Brain microvascular endothelial cell (primary cell): ENCODE results near the gene CSNK1A1.

ENCODE experiments used
- DNase-seq: peaks from one replicate; pipeline ENCODE4 v3.0.0-alpha.2; 2020
- H3K27ac ChIP-seq: fragments of 250-450 bp; sonication (Bioruptor Pico); 2 replicates; pipeline ENCODE4 v1.5.1; 2020; ENCODE audit warnings: mild to moderate bottlenecking, moderate library complexity
- H3K27me3 ChIP-seq: fragments of 250-450 bp; sonication (Bioruptor Pico); replicated peaks from 2 replicates; pipeline ENCODE4 v1.5.1; 2020; ENCODE audit warnings: mild to moderate bottlenecking
- H3K36me3 ChIP-seq: fragments of 250-450 bp; sonication (Bioruptor Pico); replicated peaks from 2 replicates; pipeline ENCODE4 v1.5.1; 2020; ENCODE audit warnings: mild to moderate bottlenecking
- H3K4me3 ChIP-seq: 2 replicates; pipeline ENCODE4 v1.5.1; 2011; ENCODE audit warnings: low read depth, mild to moderate bottlenecking, control low read depth, low read length, moderate library complexity
- in situ Hi-C: cut with HindIII; loops from 2 replicates; pipeline ENCODE4 v1.10.0; 2017; ENCODE audit warnings: low sequenced_read_pairs, low pct_ligation_motif_present
- TF ChIP-seq, protein P1 (sequence below): IDR thresholded peaks from 2 replicates; pipeline ENCODE4 v1.5.1; 2011; ENCODE audit warnings: low read depth, mild to moderate bottlenecking, moderate library complexity, low read length, control low read depth, inconsistent platforms; ENCODE audit errors: missing control alignments

Gene CSNK1A1

DNA sequence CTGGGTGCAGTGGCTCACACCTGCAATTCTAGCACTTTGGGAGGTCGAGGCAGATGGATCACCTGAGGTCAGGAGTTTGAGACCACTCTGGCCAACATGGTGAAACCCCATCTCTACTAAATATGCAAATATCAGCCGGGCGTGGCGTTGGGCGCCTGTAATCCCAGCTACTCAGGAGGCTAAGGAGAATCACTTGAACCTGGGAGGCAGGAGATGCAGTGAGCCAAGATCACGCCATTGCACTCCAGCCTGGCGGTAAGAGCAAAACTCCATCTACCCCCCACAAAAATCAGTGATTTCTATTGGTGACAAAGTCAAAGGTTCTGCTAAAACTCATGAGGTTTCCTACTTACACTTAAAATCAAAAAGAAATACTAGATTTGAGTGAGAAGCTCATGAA is 18.8 kb downstream of the CSNK1A1 start:
- TF ChIP-seq, protein P1, sequence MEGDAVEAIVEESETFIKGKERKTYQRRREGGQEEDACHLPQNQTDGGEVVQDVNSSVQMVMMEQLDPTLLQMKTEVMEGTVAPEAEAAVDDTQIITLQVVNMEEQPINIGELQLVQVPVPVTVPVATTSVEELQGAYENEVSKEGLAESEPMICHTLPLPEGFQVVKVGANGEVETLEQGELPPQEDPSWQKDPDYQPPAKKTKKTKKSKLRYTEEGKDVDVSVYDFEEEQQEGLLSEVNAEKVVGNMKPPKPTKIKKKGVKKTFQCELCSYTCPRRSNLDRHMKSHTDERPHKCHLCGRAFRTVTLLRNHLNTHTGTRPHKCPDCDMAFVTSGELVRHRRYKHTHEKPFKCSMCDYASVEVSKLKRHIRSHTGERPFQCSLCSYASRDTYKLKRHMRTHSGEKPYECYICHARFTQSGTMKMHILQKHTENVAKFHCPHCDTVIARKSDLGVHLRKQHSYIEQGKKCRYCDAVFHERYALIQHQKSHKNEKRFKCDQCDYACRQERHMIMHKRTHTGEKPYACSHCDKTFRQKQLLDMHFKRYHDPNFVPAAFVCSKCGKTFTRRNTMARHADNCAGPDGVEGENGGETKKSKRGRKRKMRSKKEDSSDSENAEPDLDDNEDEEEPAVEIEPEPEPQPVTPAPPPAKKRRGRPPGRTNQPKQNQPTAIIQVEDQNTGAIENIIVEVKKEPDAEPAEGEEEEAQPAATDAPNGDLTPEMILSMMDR = no peak
- in situ Hi-C loops = no loop called here
- Histone ChIP-seq H3K27me3 (no peaks in the 10 kb centered on the region), H3K4me3 (no peak overlapping the region), H3K36me3 (peaks cover 24% of the 10 kb centered on the region), H3K27ac (no peak overlapping the region)
- no peak for DNase-seq

DNA sequence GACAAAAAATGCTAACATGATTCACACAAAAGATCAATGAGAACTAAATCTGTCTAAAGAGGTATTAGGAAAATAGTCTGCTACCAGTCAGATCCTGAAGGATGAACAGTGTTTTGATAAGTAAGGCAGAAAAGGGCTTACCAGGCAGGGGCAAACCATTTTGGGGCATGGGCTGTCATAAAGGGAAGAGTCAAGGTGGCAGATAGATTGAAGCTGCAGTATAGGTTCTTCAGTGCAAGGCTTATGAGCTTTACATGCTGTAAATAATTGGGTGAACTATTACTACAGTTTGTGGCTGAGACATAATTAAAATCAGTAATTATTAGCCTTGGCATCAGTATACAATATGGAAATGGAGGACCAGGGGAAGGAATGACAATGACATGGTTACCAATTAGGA is 21.8 kb downstream of the CSNK1A1 start:
- in situ Hi-C loops = no loop called here
- no peak overlapping the region for H3K27ac ChIP-seq
- H3K27me3 ChIP-seq = no peaks in the 10 kb centered on the region
- TF ChIP-seq, protein P1 = no peak
- peaks cover 10% of the 10 kb centered on the region for H3K36me3 ChIP-seq
- no peak for DNase-seq
- no peak overlapping the region for H3K4me3 ChIP-seq

DNA sequence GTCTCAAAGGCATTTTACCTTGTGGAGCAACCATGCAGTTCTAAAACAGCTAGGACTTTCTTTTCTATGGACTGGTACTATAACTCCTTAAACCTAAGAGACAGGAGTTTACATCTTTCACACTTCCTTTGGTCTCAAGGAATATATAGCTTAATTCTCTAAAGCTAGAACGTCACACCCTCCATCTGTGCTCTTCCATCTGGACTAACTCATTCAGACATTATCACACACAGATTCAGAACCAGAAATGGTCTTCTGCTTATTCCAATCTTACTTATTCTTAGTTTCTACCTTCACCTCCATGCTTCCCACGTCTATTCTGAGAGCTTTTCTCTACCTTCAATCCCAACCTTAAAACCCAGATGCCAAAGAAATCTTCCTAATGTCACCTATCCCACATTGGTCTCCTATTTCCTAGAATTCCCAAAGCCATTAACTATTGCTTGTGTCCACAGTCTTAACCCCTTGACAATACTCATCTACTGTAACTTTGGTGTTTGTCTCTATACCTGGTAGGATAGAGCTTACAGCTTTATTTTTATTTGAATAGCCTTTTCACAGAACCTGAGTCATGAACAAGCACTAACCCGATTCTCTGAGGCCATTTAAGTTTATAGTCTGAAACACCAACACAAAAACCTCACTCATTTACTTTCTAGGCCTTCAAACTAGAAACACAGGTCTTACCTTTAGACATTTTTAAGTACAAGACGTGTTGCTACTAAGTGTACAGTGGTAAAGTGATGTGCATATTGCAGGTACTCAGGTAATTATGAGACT is 22.8 kb downstream of the CSNK1A1 start:
- in situ Hi-C loops = no loop called here
- Histone ChIP-seq H3K4me3 (no peak overlapping the region), H3K27ac (no peak overlapping the region), H3K27me3 (no peaks in the 10 kb centered on the region), H3K36me3 (peaks cover 10% of the 10 kb centered on the region)
- no peak for DNase-seq
- TF ChIP-seq, protein P1 = no peak

- H3K36me3 ChIP-seq = peaks cover 16% of the 10 kb centered on the region
- in situ Hi-C loops = no loop called here
- no peak overlapping the region for H3K4me3 ChIP-seq
- no peak for DNase-seq
- no peak overlapping the region for H3K27ac ChIP-seq
- TF ChIP-seq, protein P1 = no peak
- H3K27me3 ChIP-seq = no peaks in the 10 kb centered on the region
Observed at GRCh38 chr5:149526845-149527590, 24.2 kb downstream of the CSNK1A1 start.

DNA sequence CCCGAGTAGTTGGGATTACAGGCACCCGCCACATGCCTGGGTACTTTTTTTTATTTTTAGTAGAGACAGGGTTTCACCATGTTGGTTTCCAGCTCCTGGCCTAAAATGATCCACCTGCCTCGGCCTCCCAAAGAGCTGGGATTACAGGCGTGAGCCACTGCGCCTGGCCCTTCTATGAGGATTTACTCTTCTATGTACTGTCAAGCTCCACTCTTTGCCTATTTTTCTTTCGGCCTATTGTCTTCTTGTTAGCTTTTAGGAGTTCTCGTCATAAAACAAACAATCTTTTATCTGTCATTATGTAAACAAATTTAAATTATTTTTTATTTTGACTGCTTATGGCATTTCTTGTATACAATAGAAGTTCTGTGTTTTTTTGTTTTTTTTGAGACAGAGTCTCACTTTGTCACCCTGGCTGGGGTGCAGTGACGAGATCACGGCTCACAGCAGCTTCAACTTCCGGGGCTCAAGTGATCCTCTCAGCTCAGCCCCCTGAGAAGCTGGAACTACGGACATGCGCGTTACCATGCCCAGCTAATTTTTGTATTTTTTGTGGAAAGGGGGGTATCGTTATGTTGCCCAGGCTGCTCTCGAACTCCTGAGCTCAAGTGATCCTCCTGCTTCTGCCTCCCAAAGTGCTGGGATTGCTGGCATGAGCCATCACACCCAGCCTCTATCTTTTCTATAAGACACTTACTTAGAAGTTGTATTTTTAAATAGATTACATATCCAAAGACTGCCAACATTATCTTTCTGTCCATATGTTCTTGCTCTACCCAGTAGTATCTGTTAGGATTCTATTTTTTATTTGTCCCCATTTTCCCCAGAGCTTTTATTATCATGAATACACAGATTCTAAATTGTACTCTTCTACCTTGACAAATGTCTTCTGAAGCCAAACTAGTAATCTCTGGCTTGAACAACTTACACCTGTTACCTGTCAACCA is 29.2 kb downstream of the CSNK1A1 start:
- in situ Hi-C loops = no loop called here
- H3K4me3 ChIP-seq = no peak overlapping the region
- TF ChIP-seq, protein P1 = no peak
- H3K27ac ChIP-seq = no peak overlapping the region
- H3K36me3 ChIP-seq = peaks cover 23% of the 10 kb centered on the region
- H3K27me3 ChIP-seq = no peaks in the 10 kb centered on the region
- no peak for DNase-seq
